Measurements from ENCODE around the gene TPCN2.

- TF ChIP-seq CTCF (conservative IDR thresholded peaks at IDR 0.05; ENCODE audit: low read depth, low read length) (no peak), BHLHE40 (IDR thresholded peaks at IDR 0.05; ENCODE audit: low read depth, low read length) (no peak), USF2 (IDR thresholded peaks at IDR 0.05; ENCODE audit: low read depth, low read length) (no peak), POLR2A (IDR thresholded peaks at IDR 0.05; ENCODE audit: low read depth, low read length) (no peak), RAD21 (IDR thresholded peaks at IDR 0.05; ENCODE audit: low read length) (no peak), ELK1 (IDR thresholded peaks at IDR 0.05; ENCODE audit: borderline replicate concordance, low read depth, low read length) (no peak), NFE2L2 (IDR thresholded peaks at IDR 0.05; ENCODE audit: low read depth, low read length) (no peak), CEBPB (IDR thresholded peaks at IDR 0.05; ENCODE audit: low read depth, low read length) (no peak), FOS (IDR thresholded peaks at IDR 0.05; ENCODE audit: low read depth, low read length) (no peak), MXI1 (IDR thresholded peaks at IDR 0.05; ENCODE audit: borderline replicate concordance, low read depth, low read length) (no peak), RCOR1 (IDR thresholded peaks at IDR 0.05; ENCODE audit: insufficient replicate concordance, low read length) (no peak), MAFK (IDR thresholded peaks at IDR 0.05; ENCODE audit: low read depth, low read length) (no peak)
These were observed 13.6 kb downstream of the TPCN2 start for GRCh38 chr11:69062169-69062855.

All from IMR-90 (cell line).